Trophoblast cell (in vitro differentiated cells and primary cell): ENCODE measurements around the gene HS3ST5.
A peak's percentile ranks its signal among the peaks of the same experiment; 100 is the strongest.

Source experiments
- DNase-seq, 2 donors: peaks; one replicate each; pipeline ENCODE4 v3.0.0-alpha.2; 2016
- H2AFZ ChIP-seq: 2 replicates; pipeline ENCODE4 v1.6.1; 2013; ENCODE audit warnings: low read length, moderate library complexity, mild to moderate bottlenecking; ENCODE audit not compliant: insufficient read depth, poor library complexity
- H2AK5ac ChIP-seq: 2 replicates; pipeline ENCODE4 v1.6.1; 2013; ENCODE audit warnings: mild to moderate bottlenecking, low read length
- H2BK120ac ChIP-seq: 2 replicates; pipeline ENCODE4 v1.6.1; 2013; ENCODE audit warnings: low read length, mild to moderate bottlenecking, moderate library complexity; ENCODE audit not compliant: insufficient read depth, poor library complexity
- H2BK12ac ChIP-seq: 2 replicates; pipeline ENCODE4 v1.6.1; 2013; ENCODE audit warnings: mild to moderate bottlenecking, low read length, moderate library complexity
- H2BK5ac ChIP-seq: 2 replicates; pipeline ENCODE4 v1.6.1; 2013; ENCODE audit warnings: low read length, low read depth, moderate library complexity, mild to moderate bottlenecking; ENCODE audit not compliant: poor library complexity
- H3K14ac ChIP-seq: 2 replicates; pipeline ENCODE4 v1.6.1; 2013; ENCODE audit warnings: mild to moderate bottlenecking, low read length
- H3K18ac ChIP-seq: 2 replicates; pipeline ENCODE4 v1.6.1; 2013; ENCODE audit warnings: mild to moderate bottlenecking, low read length
- H3K23ac ChIP-seq: 2 replicates; pipeline ENCODE4 v1.6.1; 2013; ENCODE audit warnings: low read length
- H3K27ac ChIP-seq: 2 replicates; pipeline ENCODE4 v1.5.1; 2013; ENCODE audit warnings: low read depth, mild to moderate bottlenecking, inconsistent platforms, low read length, moderate library complexity
- H3K27me3 ChIP-seq: 2 replicates; pipeline ENCODE4 v1.6.1; 2013; ENCODE audit warnings: inconsistent platforms, mild to moderate bottlenecking, low read length, moderate library complexity; ENCODE audit not compliant: insufficient read depth
- H3K36me3 ChIP-seq, 2 experiments: 1 replicate in 1 of 2; 2 replicates in 1 of 2; pipeline ENCODE4 v1.6.1; 2013; ENCODE audit warnings: low read length in 2 of 2, mild to moderate bottlenecking in 2 of 2, moderate library complexity in 1 of 2; ENCODE audit not compliant: insufficient read depth in 2 of 2, control insufficient read depth in 1 of 2
- H3K4ac ChIP-seq: 2 replicates; pipeline ENCODE4 v1.6.1; 2013; ENCODE audit warnings: low read depth, mild to moderate bottlenecking, low read length, moderate library complexity
- H3K4me1 ChIP-seq, 2 experiments: 1 replicate in 1 of 2; 2 replicates in 1 of 2; pipeline ENCODE4 v1.6.1; 2013; ENCODE audit warnings: low read length in 2 of 2, mild to moderate bottlenecking in 2 of 2, moderate library complexity in 1 of 2; ENCODE audit not compliant: insufficient read depth in 2 of 2, control insufficient read depth in 1 of 2
- H3K4me2 ChIP-seq: 2 replicates; pipeline ENCODE4 v1.6.1; 2013; ENCODE audit warnings: inconsistent platforms, mild to moderate bottlenecking, low read length, moderate library complexity
- H3K4me3 ChIP-seq: 2 replicates; pipeline ENCODE4 v1.5.1; 2013; ENCODE audit warnings: mild to moderate bottlenecking, low read depth, low read length, inconsistent platforms
- H3K79me1 ChIP-seq: one replicate; pipeline ENCODE4 v1.6.1; 2013; ENCODE audit warnings: low read length
- H3K79me2 ChIP-seq: 2 replicates; pipeline ENCODE4 v1.6.1; 2013; ENCODE audit warnings: low read length, mild to moderate bottlenecking; ENCODE audit not compliant: control insufficient read depth, insufficient read depth, poor library complexity
- H3K9ac ChIP-seq: 2 replicates; pipeline ENCODE4 v1.6.1; 2013; ENCODE audit warnings: mild to moderate bottlenecking, low read length
- H3K9me3 ChIP-seq: 2 replicates; pipeline ENCODE4 v1.6.1; 2013; ENCODE audit warnings: low read depth, mild to moderate bottlenecking, control low read depth, inconsistent platforms, low read length; ENCODE audit not compliant: insufficient read depth
- H4K12ac ChIP-seq: 2 replicates; pipeline ENCODE4 v1.6.1; 2013; ENCODE audit warnings: low read depth, mild to moderate bottlenecking, low read length, moderate library complexity
- H4K8ac ChIP-seq: 2 replicates; pipeline ENCODE4 v1.6.1; 2013; ENCODE audit warnings: low read depth, mild to moderate bottlenecking, low read length, moderate library complexity
- H4K91ac ChIP-seq: one replicate; pipeline ENCODE4 v1.6.1; 2013; ENCODE audit warnings: low read depth, mild to moderate bottlenecking, low read length, moderate library complexity
- WGBS: extraction: QIAGEN DNeasy Blood & Tissue Kit; methylation state at CpG from one replicate; pipeline ENCODE4 v1.1.7; 2013; ENCODE audit warnings: missing lambda C conversion rate; ENCODE audit not compliant: insufficient read length, insufficient coverage; ENCODE audit errors: extremely low coverage; 5-methylcytosine and 5-hydroxymethylcytosine counted together

The HS3ST5 gene

DNA sequence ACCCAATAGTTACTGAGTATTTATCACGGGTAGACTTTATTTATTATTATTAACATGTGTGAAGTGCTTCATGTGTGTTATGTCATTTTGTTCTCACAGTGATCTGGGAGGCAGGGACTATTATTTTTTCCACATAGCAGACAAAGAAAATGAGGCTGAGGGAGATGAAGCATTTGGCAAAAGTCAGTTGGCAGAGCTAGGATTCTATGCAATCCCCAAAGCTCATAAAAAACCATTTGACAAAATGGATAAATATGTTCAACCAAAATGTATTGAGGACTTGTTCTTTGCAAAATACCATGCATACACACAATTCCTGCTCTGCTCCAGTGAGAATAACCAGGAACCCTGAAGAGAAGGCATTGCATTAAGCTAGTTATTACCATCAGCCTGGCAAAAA is 184.4 kb downstream of the HS3ST5 start:
- Histone ChIP-seq H2AK5ac (no peak overlapping the region), H2BK120ac (no peak overlapping the region), H2BK12ac (no peak overlapping the region), H3K4ac (no peak overlapping the region), H3K18ac (no peak overlapping the region), H3K4me1 (peaks cover 4 to 5% of the 10 kb centered on the region in 2 experiments), H3K14ac (no peak overlapping the region), H4K91ac (no peak overlapping the region), H3K27ac (no peak overlapping the region), H4K8ac (no peak overlapping the region), H3K23ac (no peak overlapping the region), H3K27me3 (no peaks in the 10 kb centered on the region), H2AFZ (no peak overlapping the region), H3K4me2 (no peak overlapping the region), H3K79me2 (no peaks in the 10 kb centered on the region), H2BK5ac (no peak overlapping the region), H4K12ac (no peak overlapping the region), H3K79me1 (no peaks in the 10 kb centered on the region), H3K36me3 (no peaks in the 10 kb centered on the region), H3K9ac (no peak overlapping the region), H3K9me3 (no peaks in the 10 kb centered on the region), H3K4me3 (no peak overlapping the region)
- DNase-seq, result no peak
- WGBS, result no CpG with 5 or more reads among the region's 1 CpG

DNA sequence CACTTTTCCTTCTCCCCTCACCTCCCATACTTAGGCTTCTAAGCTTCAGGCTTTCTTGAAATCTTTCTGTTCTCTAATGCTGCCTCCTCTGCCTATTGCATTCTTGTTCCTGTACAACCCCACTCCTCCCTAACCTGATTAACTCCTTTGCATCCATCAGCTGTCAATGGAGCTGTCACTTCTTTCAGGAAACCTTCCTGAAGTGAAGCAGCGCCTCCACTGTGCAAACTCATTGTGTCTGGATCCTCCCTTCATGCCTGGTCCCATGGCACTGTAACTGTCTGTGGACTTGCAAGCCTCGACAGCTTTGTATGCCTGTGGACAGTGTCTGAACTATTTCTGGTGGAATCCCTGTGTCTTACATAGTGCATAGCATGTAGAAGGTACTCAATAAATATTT is 185.0 kb downstream of the HS3ST5 start:
- Histone ChIP-seq H3K79me2 (no peaks in the 10 kb centered on the region), H3K4me1 (peaks cover 4 to 5% of the 10 kb centered on the region in 2 experiments), H4K8ac (no peak overlapping the region), H3K9ac (no peak overlapping the region), H3K36me3 (no peaks in the 10 kb centered on the region), H3K4me3 (no peak overlapping the region), H3K23ac (no peak overlapping the region), H3K27ac (no peak overlapping the region), H4K91ac (no peak overlapping the region), H2BK120ac (no peak overlapping the region), H3K9me3 (no peaks in the 10 kb centered on the region), H3K27me3 (no peaks in the 10 kb centered on the region), H3K18ac (no peak overlapping the region), H2BK5ac (no peak overlapping the region), H4K12ac (no peak overlapping the region), H2AK5ac (no peak overlapping the region), H3K14ac (no peak overlapping the region), H3K4me2 (no peak overlapping the region), H2AFZ (no peak overlapping the region), H2BK12ac (no peak overlapping the region), H3K4ac (no peak overlapping the region), H3K79me1 (no peaks in the 10 kb centered on the region)
- no peak for DNase-seq
- no CpG with 5 or more reads among the region's 2 CpGs for WGBS

DNA sequence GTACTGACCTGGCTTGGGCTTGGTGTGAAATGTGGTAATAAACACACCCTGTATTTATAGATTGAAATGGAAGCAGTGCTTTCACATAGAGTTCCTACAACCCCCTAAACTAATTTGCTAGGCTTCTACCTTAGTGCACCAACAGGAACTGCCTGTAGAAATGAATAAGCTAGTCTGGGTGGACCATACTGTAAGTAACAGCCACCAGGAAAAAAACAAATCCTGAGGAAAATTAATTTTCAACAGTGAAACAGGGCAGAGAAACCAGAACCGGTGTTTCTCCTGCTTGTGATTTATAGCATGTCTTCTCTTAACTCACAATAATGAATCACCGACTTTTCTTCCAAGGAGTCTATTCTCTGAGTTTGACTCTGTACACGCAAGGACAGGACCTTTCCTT is 187.1 kb downstream of the HS3ST5 start:
- H2BK12ac ChIP-seq, result no peak overlapping the region
- H4K8ac ChIP-seq, result no peak overlapping the region
- H3K27ac ChIP-seq, result no peak overlapping the region
- no peaks in the 10 kb centered on the region for H3K9me3 ChIP-seq
- no peak overlapping the region for H2BK5ac ChIP-seq
- H3K18ac ChIP-seq, result no peak overlapping the region
- no peak overlapping the region for H2AK5ac ChIP-seq
- no peak overlapping the region for H2BK120ac ChIP-seq
- no peaks in the 10 kb centered on the region for H3K27me3 ChIP-seq
- no peak overlapping the region for H4K91ac ChIP-seq
- DNase-seq, result no peak
- H3K9ac ChIP-seq, result no peak overlapping the region
- no CpG with 5 or more reads among the region's 3 CpGs for WGBS
- peaks cover 4 to 5% of the 10 kb centered on the region in 2 experiments for H3K4me1 ChIP-seq
- H2AFZ ChIP-seq, result no peak overlapping the region
- H3K4me2 ChIP-seq, result no peak overlapping the region
- no peak overlapping the region for H3K14ac ChIP-seq
- no peak overlapping the region for H3K4ac ChIP-seq
- H3K79me1 ChIP-seq, result no peaks in the 10 kb centered on the region
- no peak overlapping the region for H3K4me3 ChIP-seq
- no peak overlapping the region for H3K23ac ChIP-seq
- no peaks in the 10 kb centered on the region for H3K36me3 ChIP-seq
- H4K12ac ChIP-seq, result no peak overlapping the region
- H3K79me2 ChIP-seq, result no peaks in the 10 kb centered on the region

- H3K18ac ChIP-seq, result no peak overlapping the region
- no peak overlapping the region for H4K12ac ChIP-seq
- H3K79me1 ChIP-seq, result no peaks in the 10 kb centered on the region
- H2BK120ac ChIP-seq, result no peak overlapping the region
- H3K4me3 ChIP-seq, result peak overlapping the region; percentile 60
- no peak overlapping the region for H2AK5ac ChIP-seq
- DNase-seq, result no peak
- WGBS, result no CpG with 5 or more reads among the region's 4 CpGs
- no peak overlapping the region for H2BK12ac ChIP-seq
- H3K27me3 ChIP-seq, result no peaks in the 10 kb centered on the region
- H2BK5ac ChIP-seq, result no peak overlapping the region
- H3K14ac ChIP-seq, result no peak overlapping the region
- no peak overlapping the region for H4K8ac ChIP-seq
- no peaks in the 10 kb centered on the region for H3K36me3 ChIP-seq
- no peak overlapping the region for H4K91ac ChIP-seq
- peaks cover 4 to 5% of the 10 kb centered on the region in 2 experiments for H3K4me1 ChIP-seq
- H3K27ac ChIP-seq, result no peak overlapping the region
- no peaks in the 10 kb centered on the region for H3K79me2 ChIP-seq
- H3K9me3 ChIP-seq, result no peaks in the 10 kb centered on the region
- no peak overlapping the region for H3K4me2 ChIP-seq
- H3K4ac ChIP-seq, result no peak overlapping the region
- H2AFZ ChIP-seq, result no peak overlapping the region
- H3K23ac ChIP-seq, result no peak overlapping the region
- H3K9ac ChIP-seq, result no peak overlapping the region
These were observed 188.0 kb downstream of the HS3ST5 start for GRCh38 chr6:114154812-114155211.
